Measurements from ENCODE around the gene ACAN. TPM values are rescaled to one million over a fixed set of nuclear protein-coding genes. Genes with fewer than 3 reads are reported as not detected.

The ACAN gene
- total RNA-seq, 1 donor from 2014 or later: not detected

DNA sequence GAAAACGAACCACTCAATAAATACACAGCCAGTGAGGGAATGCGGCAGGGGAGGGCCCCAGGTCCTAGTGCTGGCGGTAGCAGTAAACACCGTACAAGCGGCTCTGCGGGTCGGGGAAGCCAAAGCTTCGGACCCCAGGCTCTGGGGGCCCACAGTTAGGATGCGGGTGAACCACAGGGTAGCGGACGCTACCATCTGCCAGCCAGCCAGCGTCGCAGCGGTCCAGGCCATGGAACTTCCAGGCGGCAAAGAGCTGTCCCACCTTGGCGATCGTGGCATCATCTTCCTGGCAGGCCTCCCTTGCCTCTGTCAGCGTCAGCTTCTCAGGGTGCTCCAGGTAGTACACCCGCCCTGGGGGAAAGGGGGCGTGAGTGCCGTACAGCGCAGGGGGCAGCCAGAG, 74.7 kb downstream of the ACAN start:
- no peak overlapping the region for H3K4me3 ChIP-seq (ENCODE audit: low read depth, low read length)
- FAIRE-seq: no peak
- no peaks in the 10 kb centered on the region for H3K36me3 ChIP-seq (ENCODE audit: control insufficient read depth, insufficient read depth, low read length)
- no peaks in the 10 kb centered on the region for H3K27me3 ChIP-seq (ENCODE audit: control insufficient read depth, insufficient read depth, low read length)
- TF ChIP-seq, protein P1, sequence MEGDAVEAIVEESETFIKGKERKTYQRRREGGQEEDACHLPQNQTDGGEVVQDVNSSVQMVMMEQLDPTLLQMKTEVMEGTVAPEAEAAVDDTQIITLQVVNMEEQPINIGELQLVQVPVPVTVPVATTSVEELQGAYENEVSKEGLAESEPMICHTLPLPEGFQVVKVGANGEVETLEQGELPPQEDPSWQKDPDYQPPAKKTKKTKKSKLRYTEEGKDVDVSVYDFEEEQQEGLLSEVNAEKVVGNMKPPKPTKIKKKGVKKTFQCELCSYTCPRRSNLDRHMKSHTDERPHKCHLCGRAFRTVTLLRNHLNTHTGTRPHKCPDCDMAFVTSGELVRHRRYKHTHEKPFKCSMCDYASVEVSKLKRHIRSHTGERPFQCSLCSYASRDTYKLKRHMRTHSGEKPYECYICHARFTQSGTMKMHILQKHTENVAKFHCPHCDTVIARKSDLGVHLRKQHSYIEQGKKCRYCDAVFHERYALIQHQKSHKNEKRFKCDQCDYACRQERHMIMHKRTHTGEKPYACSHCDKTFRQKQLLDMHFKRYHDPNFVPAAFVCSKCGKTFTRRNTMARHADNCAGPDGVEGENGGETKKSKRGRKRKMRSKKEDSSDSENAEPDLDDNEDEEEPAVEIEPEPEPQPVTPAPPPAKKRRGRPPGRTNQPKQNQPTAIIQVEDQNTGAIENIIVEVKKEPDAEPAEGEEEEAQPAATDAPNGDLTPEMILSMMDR (IDR thresholded peaks at IDR 0.05; ENCODE audit: insufficient read depth, low read length, severe bottlenecking): no peak
- DNase-seq (ENCODE audit: low read depth): no peak

DNA sequence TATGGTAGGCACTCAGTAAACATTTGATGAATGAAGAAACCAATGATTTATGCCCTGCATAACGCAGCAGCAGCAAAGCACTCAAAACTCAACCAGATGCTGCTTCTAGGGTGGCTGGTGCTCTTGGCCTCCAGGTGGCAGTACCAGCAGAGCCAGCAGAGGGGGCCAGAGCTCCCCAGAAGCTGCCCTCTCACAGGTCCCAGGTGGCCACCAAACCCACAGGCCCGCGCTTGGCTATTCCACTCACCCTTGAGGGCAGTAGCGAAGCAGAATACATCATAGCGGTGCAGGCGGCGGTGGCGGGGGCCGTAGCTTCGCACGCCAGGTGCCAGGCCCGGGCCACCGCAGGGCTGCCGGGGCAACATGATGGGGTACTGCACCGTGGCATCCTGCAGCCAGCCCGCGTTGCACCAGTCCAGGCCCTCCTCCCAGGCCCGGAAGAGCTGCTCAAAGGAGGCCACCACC, 75.5 kb downstream of the ACAN start:
- Histone ChIP-seq H3K27me3 (ENCODE audit: control insufficient read depth, insufficient read depth, low read length) (no peaks in the 10 kb centered on the region), H3K4me3 (ENCODE audit: low read depth, low read length) (no peak overlapping the region), H3K36me3 (ENCODE audit: control insufficient read depth, insufficient read depth, low read length) (no peaks in the 10 kb centered on the region)
- DNase-seq (ENCODE audit: low read depth): peak; percentile 32
- no peak for FAIRE-seq
- TF ChIP-seq, protein P1 (IDR thresholded peaks at IDR 0.05; ENCODE audit: insufficient read depth, low read length, severe bottlenecking): peak; percentile 92

DNA sequence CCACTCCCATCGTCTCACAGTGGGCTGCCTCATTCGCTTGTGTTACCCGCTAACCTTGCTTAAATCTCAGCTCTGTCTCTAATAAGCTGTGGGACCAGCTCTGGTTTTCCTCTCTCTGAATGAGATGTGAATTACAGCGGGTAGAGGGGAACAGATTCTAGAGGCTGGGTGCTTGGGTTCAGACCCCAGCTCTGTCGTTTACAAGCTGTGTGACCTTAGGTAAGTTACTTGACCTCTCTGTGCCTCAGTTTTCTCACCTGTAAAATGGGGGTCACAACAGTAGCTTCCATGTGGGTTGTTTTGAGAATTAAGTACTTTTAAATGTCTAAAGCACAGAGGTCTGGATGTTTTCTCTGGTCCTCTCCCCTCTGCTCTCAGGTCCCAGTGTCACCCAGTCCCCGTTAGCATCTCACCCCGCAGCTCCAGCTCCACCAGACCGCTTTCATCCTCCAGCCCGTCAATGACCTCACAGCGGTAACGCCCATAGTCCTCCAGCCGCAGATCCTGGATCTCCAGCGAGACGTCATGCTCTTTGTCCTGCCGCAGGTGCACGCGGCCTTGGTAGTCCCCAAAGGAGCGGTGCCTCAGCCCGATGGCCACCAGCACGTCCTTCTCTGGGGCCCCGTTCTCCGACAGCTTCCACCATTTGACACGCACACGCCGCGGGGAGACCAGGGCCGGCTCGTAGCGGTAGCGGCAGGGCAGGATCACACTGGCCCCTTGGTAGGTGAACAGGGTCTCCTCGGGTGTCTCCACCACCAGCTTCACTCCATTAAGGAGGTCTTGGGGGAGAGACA, 77.9 kb downstream of the ACAN start:
- no peak for DNase-seq (ENCODE audit: low read depth)
- TF ChIP-seq, protein P1 (IDR thresholded peaks at IDR 0.05; ENCODE audit: insufficient read depth, low read length, severe bottlenecking): no peak
- Histone ChIP-seq H3K4me3 (ENCODE audit: low read depth, low read length) (no peak overlapping the region), H3K27me3 (ENCODE audit: control insufficient read depth, insufficient read depth, low read length) (no peaks in the 10 kb centered on the region), H3K36me3 (ENCODE audit: control insufficient read depth, insufficient read depth, low read length) (no peaks in the 10 kb centered on the region)
- no peak for FAIRE-seq

DNA sequence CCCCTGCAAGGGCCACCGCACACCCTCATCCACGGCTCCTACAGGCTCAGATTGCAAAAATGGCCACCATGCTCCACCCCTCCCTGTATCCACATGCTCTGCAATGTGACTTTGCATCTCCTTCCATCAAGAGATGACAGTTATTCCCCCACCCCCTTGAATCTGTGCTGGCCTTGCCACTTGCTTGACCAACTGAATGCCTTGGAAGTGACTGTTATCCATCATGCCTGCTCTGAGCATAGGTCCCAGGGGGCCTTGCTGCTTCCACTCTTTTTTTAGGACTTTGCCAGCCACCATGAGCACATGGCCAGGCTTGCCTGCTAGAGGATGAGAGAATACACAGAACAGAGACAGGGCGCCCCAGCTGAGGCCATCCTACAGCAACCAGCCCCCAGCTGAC, 78.5 kb downstream of the ACAN start:
- Histone ChIP-seq H3K27me3 (ENCODE audit: control insufficient read depth, insufficient read depth, low read length) (no peaks in the 10 kb centered on the region), H3K4me3 (ENCODE audit: low read depth, low read length) (no peak overlapping the region), H3K36me3 (ENCODE audit: control insufficient read depth, insufficient read depth, low read length) (no peaks in the 10 kb centered on the region)
- TF ChIP-seq, protein P1 (IDR thresholded peaks at IDR 0.05; ENCODE audit: insufficient read depth, low read length, severe bottlenecking): no peak
- DNase-seq (ENCODE audit: low read depth) (no peak), FAIRE-seq (no peak)

DNA sequence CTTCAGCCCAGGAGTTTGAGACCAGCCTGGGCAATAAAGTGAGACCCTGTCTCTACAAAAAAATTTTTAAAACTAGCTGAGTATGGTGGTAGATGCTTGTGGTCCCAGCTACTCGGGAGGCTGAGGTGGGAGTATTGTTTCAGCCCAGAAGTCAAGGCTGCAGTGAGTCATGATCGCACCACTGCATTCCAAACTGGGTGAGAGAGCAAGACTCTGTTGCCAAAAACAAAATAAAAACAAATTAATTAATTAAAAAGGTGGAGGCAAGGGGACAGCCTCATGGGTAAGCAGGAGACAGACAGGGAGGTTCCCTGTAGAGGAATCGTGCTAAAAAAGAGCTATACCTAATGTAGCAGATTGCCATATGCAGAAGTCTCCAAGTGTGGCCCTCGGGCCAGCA, 79.5 kb downstream of the ACAN start:
- FAIRE-seq (no peak), DNase-seq (ENCODE audit: low read depth) (peak; percentile 33)
- TF ChIP-seq, protein P1 (IDR thresholded peaks at IDR 0.05; ENCODE audit: insufficient read depth, low read length, severe bottlenecking): no peak
- no peaks in the 10 kb centered on the region for H3K27me3 ChIP-seq (ENCODE audit: control insufficient read depth, insufficient read depth, low read length)
- no peaks in the 10 kb centered on the region for H3K36me3 ChIP-seq (ENCODE audit: control insufficient read depth, insufficient read depth, low read length)
- no peak overlapping the region for H3K4me3 ChIP-seq (ENCODE audit: low read depth, low read length)
